Esophagus (tissue), 2 donors: Measurements from ENCODE around the gene NCS1. TPM values are rescaled to one million over a fixed set of nuclear protein-coding genes. Genes with fewer than 3 reads are reported as not detected.

ENCODE experiments used
- H3K27ac ChIP-seq, 2 donors: one replicate each; pipeline ENCODE4 v1.5.1; 2013; ENCODE audit warnings: low read depth in 2 of 2, mild to moderate bottlenecking in 2 of 2, inconsistent platforms in 1 of 2, low read length in 1 of 2, moderate library complexity in 1 of 2
- H3K27me3 ChIP-seq, 2 donors: one replicate each; pipeline ENCODE4 v1.6.1; 2013; ENCODE audit warnings: low read length in 2 of 2, control low read depth in 1 of 2, mild to moderate bottlenecking in 1 of 2; ENCODE audit not compliant: insufficient read depth in 2 of 2, control insufficient read depth in 1 of 2
- H3K36me3 ChIP-seq, 2 donors: one replicate each; pipeline ENCODE4 v1.6.1; 2013; ENCODE audit warnings: low read length in 1 of 2; ENCODE audit not compliant: control insufficient read depth in 2 of 2, insufficient read depth in 2 of 2
- H3K4me1 ChIP-seq, 2 donors: one replicate each; pipeline ENCODE4 v1.6.1; 2013; ENCODE audit warnings: low read length in 1 of 2; ENCODE audit not compliant: control insufficient read depth in 2 of 2, insufficient read depth in 2 of 2
- H3K4me3 ChIP-seq, 2 donors: one replicate each; pipeline ENCODE4 v1.5.1; 2013; ENCODE audit warnings: low read length in 2 of 2, mild to moderate bottlenecking in 2 of 2, low read depth in 1 of 2, moderate library complexity in 1 of 2
- H3K9me3 ChIP-seq, 2 donors: one replicate each; pipeline ENCODE4 v1.6.1; 2013; ENCODE audit warnings: mild to moderate bottlenecking in 2 of 2, low read depth in 1 of 2, low read length in 1 of 2, moderate library complexity in 1 of 2; ENCODE audit not compliant: control insufficient read depth in 2 of 2, insufficient read depth in 1 of 2
- WGBS, 2 donors: extraction: QIAGEN DNeasy Blood & Tissue Kit; methylation state at CpG; one replicate each; pipeline ENCODE4 v1.1.7; 2013; 5-methylcytosine and 5-hydroxymethylcytosine counted together
- polyA plus RNA-seq, 2 donors: library from polyadenylated mRNA; stranded (reverse); fragments of 200-250 nt; gene quantifications; one replicate each; pipeline ENCODE4 v1.2.3, GENCODE V29; 2013
- donor health status: healthy with polysubstance abuse.
- donor health status: Bipolar disorder and iron deficiency.

Gene NCS1
- polyA plus RNA-seq, 2 donors: 12.8 to 16.4 TPM

DNA sequence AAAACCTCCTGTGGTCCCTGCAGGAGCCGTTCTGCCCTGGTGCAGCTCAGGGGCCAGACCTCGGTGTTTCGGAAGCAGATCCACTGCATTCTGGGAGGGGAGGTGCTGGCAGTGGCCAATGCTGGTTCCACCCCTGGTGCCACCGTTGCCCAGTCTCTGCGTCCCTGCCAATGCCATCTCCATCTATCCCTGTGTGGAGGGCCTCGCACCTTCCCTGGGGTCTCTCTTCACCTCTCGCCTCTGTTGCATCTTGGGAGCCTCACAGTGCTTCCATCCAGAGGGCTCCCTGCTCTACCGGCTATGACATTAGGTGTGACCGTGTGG lies 15.3 kb downstream of the NCS1 start:
- H3K27ac ChIP-seq: peak overlapping the region; percentile 82 to 88
- H3K27me3 ChIP-seq: no peaks in the 10 kb centered on the region
- 36 to 62% methylated on average over 9 of the region's 9 CpGs for WGBS, 2 donors
- H3K9me3 ChIP-seq: no peaks in the 10 kb centered on the region
- H3K4me1 ChIP-seq: peaks cover 4 to 27% of the 10 kb centered on the region in 2 donors
- no peaks in the 10 kb centered on the region for H3K36me3 ChIP-seq
- H3K4me3 ChIP-seq: peak overlapping the region; percentile 45 to 46

DNA sequence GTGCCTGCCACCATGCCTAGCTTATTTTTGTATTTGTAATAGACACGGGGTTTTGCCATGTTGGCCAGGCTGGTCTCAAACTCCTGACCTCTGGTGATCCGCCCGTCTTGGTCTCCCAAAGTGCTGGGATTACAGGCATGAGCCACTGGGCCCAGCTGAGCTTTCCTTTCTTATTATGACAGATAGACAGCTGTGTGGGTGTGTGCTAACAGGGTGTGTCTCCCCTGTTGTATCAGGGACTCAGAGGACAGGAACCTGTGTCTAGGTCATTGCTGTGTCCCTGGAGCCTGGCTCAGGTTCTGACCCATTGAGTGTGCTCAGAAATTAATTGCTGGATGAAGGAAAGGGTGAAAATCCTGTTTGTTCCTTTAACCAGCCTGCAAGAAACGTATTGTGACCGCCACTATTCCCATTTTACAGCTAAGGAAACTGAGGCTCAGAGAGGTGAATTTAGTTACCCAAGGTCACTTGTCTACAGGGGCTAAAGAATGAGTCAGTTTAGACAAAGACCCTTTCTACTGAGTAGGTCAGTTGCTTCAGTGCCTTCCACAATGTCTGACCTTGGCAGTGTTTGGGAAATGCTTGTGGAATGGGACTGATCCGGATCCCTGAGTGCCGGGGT lies 16.8 kb downstream of the NCS1 start:
- WGBS, 2 donors: 71 to 75% methylated on average over 7 of the region's 7 CpGs
- Histone ChIP-seq H3K27me3 (no peaks in the 10 kb centered on the region), H3K4me3 (no peak overlapping the region), H3K4me1 (peaks cover 10 to 35% of the 10 kb centered on the region in 2 donors), H3K9me3 (no peaks in the 10 kb centered on the region), H3K27ac (peak overlapping the region in 1 of 2 donors; percentile 5), H3K36me3 (no peaks in the 10 kb centered on the region)

DNA sequence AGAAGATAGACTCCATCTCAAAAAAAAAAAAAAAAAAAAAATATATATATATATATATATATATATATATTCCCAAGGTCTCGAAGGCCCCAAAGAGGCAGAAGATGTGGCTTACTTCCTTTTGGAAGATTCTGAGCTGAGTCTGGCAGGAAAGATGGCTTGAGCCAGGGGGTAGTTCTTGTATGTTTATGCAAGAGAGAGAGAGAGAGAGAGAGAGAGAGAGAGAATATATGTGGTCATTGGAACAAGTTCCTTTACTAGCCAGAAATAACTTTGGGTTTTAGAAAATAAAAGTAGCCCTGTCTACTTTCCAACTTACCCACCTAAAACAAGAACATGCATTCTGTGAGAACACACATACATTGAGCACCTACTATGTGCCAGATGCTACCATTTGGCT lies 17.6 kb downstream of the NCS1 start:
- 70 to 71% methylated on average over 1 of the region's 1 CpG for WGBS, 2 donors
- no peaks in the 10 kb centered on the region for H3K36me3 ChIP-seq
- H3K9me3 ChIP-seq: no peaks in the 10 kb centered on the region
- H3K4me1 ChIP-seq: peaks cover 14 to 39% of the 10 kb centered on the region in 2 donors
- H3K27ac ChIP-seq: peak overlapping the region; percentile 27 to 53
- H3K27me3 ChIP-seq: no peaks in the 10 kb centered on the region
- no peak overlapping the region for H3K4me3 ChIP-seq

DNA sequence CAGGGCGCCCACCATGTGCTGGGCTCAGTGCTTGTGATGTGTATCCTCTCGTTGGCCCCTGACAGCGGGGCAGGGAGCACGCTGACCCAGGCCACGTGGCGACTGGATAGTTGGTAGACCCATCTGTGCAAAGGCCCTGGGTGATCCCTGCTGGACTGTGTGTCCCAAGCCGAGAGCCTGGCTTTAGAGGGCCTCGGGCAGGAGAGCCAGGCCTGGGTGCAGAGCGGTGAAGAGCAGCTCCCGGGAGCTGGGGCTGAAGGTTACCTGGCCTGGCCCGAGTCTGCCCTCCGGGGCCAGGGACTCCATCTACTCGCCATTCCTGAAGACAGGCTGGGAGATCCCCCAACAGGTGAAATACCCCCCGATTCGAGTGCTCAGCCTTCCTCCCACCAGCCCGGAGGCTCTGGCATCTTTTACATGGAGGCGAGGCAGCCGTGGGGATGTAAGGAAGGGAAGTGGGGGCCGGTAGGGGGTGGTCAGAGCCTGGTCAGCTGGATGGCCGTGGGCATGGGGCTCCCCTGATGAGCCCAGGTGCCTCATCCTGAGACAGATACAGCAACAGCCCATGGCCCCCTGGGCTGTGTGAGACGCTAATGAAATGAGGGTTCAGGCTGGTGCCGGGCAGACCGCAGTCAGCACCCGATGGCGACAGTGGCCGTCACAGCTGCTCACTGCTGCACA lies 19.0 kb downstream of the NCS1 start:
- Histone ChIP-seq H3K9me3 (no peaks in the 10 kb centered on the region), H3K4me3 (no peak overlapping the region), H3K27ac (peak overlapping the region; percentile 6 to 79), H3K36me3 (no peaks in the 10 kb centered on the region), H3K27me3 (no peaks in the 10 kb centered on the region), H3K4me1 (peaks cover 17 to 44% of the 10 kb centered on the region in 2 donors)
- WGBS, 2 donors: 83 to 85% methylated on average over 25 to 26 of the region's 26 CpGs

DNA sequence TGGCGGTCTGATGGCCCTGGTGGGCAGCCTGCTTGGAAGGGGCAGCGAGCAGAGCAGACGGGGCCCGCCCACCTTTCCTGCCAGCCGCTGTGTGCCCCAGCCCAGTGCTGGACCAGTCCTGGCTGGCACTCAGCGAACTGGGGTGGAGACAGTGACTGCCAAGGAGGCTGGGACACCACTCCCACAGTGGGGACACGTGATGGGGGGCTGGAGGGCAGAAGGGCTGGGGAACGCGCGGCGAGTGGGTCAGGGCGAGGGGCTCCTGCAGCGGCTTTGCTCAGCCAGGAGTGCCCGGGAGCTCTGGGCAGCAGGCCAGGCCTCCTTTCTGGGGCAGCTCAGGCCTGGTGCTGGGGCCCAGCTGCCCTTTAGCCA lies 19.5 kb downstream of the NCS1 start:
- WGBS, 2 donors: 56 to 59% methylated on average over 14 of the region's 14 CpGs
- H3K27ac ChIP-seq: peak overlapping the region; percentile 20 to 79

DNA sequence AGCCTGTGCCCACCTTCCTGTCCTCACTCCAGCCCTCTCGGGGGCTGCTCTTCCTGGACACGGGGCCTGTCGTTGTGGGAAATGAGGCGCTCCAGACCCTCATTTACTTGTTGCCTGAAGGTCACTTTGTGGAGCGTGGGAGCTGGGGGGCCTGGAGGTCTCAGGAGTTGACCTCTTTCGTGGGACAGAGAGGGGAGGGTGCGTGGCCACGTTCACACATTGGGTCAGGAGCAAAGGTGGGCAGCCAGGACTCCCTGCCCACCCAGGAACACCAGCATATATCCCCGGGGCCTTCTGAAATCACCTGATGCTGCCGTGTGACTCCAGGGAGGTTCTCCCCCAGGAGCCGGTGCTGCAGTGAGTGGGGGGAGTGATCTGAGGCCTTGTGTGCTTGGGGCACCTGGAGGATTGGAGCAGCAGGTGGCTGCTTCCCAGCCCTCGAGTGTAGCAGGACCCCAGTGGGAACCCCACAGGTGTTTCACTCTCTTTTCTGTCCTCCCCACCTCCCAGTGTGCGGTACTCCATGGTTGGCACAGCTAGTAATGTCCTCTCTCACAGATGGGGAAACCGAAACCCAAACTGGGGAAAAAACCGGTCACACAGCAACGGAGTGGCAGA lies 20.3 kb downstream of the NCS1 start:
- peaks cover 17 to 38% of the 10 kb centered on the region in 2 donors for H3K4me1 ChIP-seq
- peak overlapping the region; percentile 68 to 79 for H3K27ac ChIP-seq
- H3K36me3 ChIP-seq: no peaks in the 10 kb centered on the region
- no peaks in the 10 kb centered on the region for H3K27me3 ChIP-seq
- H3K4me3 ChIP-seq: no peak overlapping the region
- no peaks in the 10 kb centered on the region for H3K9me3 ChIP-seq
- WGBS, 2 donors: 56 to 63% methylated on average over 15 to 16 of the region's 16 CpGs

More for the DNA sequence above, 19.5 kb downstream of the NCS1 start:
- Histone ChIP-seq H3K9me3 (no peaks in the 10 kb centered on the region), H3K36me3 (no peaks in the 10 kb centered on the region), H3K4me1 (peaks cover 17 to 40% of the 10 kb centered on the region in 2 donors), H3K4me3 (no peak overlapping the region), H3K27me3 (no peaks in the 10 kb centered on the region)

DNA sequence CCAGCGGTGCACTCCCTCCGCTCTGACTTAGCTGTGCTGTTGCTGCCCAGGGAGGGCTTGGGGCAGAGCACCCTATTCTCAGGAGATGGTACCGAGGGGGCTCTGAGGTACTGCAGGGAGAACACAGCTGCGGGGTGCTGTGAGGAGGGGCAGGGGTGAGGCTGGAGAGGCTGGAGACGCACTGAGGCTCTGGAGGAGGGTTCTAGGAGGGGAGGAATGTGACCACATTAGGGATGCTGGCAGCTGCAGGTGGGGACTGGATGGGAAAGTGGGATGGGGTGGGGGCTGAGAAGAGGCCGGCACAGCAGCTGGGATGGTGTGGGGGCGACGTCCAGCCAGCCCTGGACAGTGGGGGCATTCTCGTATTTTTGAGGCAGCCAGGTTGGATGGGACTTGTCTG lies 20.9 kb downstream of the NCS1 start:
- H3K36me3 ChIP-seq: no peaks in the 10 kb centered on the region
- H3K27me3 ChIP-seq: no peaks in the 10 kb centered on the region
- peak overlapping the region; percentile 68 to 79 for H3K27ac ChIP-seq
- H3K4me1 ChIP-seq: peaks cover 19 to 35% of the 10 kb centered on the region in 2 donors
- H3K9me3 ChIP-seq: no peaks in the 10 kb centered on the region
- H3K4me3 ChIP-seq: no peak overlapping the region
- 54% methylated on average over 9 of the region's 9 CpGs for WGBS, 2 donors

DNA sequence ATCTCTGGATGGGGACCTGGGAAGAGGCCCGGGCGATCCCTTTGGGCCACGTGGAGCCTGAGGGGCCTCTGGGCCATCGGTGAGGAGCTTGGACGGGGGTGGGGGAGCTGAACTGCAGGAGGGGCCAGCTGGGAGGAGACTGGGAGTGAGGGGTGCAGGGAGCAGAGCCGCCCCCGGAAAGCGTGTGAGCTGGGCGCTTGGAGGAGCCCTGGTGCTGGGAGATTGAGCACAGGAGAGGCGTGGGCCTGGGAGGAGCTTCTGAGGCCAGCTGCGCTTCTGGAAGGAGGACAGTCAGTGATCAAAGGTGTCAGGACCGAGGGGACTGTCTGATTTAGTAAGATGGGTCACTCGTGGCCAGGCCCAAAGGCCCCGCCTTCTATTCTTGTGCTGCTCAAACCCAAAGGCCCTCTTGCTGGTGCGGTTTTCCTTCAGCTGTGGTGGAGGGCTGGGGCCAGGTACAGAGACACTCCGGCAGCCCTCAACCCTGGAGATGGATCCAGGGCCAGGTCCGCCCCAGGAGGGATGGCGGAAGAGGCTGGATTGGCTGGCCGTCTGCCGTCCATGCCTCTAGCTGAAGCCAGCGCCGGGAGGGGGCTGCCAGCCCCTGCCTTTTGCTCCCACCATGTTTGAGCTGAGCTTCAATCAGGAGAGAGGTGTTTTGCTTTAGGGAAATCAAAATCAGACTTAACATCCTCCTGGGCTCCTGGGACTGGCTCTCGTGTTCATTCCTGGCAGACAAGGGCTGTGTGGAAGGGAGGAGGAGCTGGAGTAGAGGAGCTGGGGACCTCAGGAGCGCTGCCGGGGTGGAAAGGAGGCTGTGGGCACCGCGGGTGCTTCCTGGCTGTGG lies 21.6 kb downstream of the NCS1 start:
- H3K9me3 ChIP-seq: no peaks in the 10 kb centered on the region
- H3K27ac ChIP-seq: peak overlapping the region; percentile 68 to 79
- H3K36me3 ChIP-seq: no peaks in the 10 kb centered on the region
- WGBS, 2 donors: 35 to 44% methylated on average over 26 to 27 of the region's 27 CpGs
- H3K27me3 ChIP-seq: no peaks in the 10 kb centered on the region
- peaks cover 21 to 39% of the 10 kb centered on the region in 2 donors for H3K4me1 ChIP-seq
- no peak overlapping the region for H3K4me3 ChIP-seq

DNA sequence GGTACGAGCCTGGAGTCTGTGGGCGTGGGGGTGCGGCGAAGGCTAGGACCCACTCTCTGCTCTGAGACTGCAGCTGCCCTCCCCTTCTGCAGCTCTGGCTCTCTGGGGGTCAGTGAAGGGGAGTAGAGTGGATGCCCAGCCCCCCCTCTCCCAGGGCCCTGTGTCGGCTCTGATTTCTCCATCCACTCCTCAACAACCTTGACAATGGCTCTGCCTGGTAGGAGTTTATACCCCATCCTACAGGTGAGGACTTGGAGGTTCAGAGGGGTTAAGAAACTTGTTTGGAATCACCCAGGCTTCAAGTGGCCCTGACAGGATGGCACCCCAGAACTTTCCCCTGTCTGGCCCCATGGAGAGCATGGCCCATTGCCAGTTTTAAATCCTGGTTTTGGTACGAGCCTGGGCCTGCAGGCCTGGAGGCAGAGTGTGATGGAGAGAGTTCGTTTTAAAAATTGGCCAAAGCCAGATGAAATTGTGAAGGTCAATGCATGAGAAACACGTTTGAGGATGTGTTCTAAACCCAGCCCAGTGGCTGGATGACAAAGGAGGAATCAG lies 22.3 kb downstream of the NCS1 start:
- 49 to 55% methylated on average over 6 to 8 of the region's 8 CpGs for WGBS, 2 donors

More for the DNA sequence above, 22.3 kb downstream of the NCS1 start:
- Histone ChIP-seq H3K27ac (peak overlapping the region; percentile 68 to 79), H3K9me3 (no peaks in the 10 kb centered on the region), H3K4me1 (peaks cover 21 to 43% of the 10 kb centered on the region in 2 donors), H3K36me3 (no peaks in the 10 kb centered on the region), H3K27me3 (no peaks in the 10 kb centered on the region), H3K4me3 (no peak overlapping the region)
